Non-pigmented ciliary epithelial cell (primary cell): ENCODE data around the gene FDXR.
"Not testable (repeated sequence)": the region's sequence is repeated elsewhere in the genome, so short reads cannot be mapped to it uniquely, and the experiment has no call there.

Experiments
- DNase-seq: peaks from one replicate; pipeline ENCODE4 v3.0.0-alpha.2; 2010; ENCODE audit warnings: low read depth

Gene FDXR

GRCh38 chr17:74871356-74872076 is 1.3 kb downstream of the FDXR start:
- no peak for DNase-seq

GRCh38 chr17:74870512-74870911 is 2.3 kb downstream of the FDXR start:
- peak; percentile 40 for DNase-seq

GRCh38 chr17:74870028-74870427 is 2.8 kb downstream of the FDXR start:
- DNase-seq: not testable (repeated sequence)

GRCh38 chr17:74868908-74869255 is 3.9 kb downstream of the FDXR start:
- DNase-seq: no peak

GRCh38 chr17:74868251-74868907 is 4.4 kb downstream of the FDXR start:
- no peak for DNase-seq

- DNase-seq: no peak
Measured at GRCh38 chr17:74866198-74866835, 6.5 kb downstream of the FDXR start.

GRCh38 chr17:74865504-74866197 is 7.1 kb downstream of the FDXR start:
- no peak for DNase-seq

GRCh38 chr17:74864866-74865395 is 7.9 kb downstream of the FDXR start:
- DNase-seq: no peak

- DNase-seq: no peak
Measured at GRCh38 chr17:74864297-74864865, 8.4 kb downstream of the FDXR start.

GRCh38 chr17:74863420-74864296 is 9.1 kb downstream of the FDXR start:
- no peak for DNase-seq

GRCh38 chr17:74862919-74863318 is 9.9 kb downstream of the FDXR start:
- no peak for DNase-seq

- no peak for DNase-seq
Measured at GRCh38 chr17:74862108-74862901, 10.5 kb downstream of the FDXR start.

- DNase-seq: no peak
Measured at GRCh38 chr17:74861662-74862107, 11.1 kb downstream of the FDXR start.

- DNase-seq: no peak
Measured at GRCh38 chr17:74860872-74861661, 11.7 kb downstream of the FDXR start.

- no peak for DNase-seq
Measured at GRCh38 chr17:74860229-74860871, 12.4 kb downstream of the FDXR start.

- no peak for DNase-seq
Measured at GRCh38 chr17:74859459-74860228, 13.2 kb downstream of the FDXR start, which contains the start of gene GRIN2C. Gene GRIN2C, minus strand, starts transcription at chr17:74859885. Its CDS starts 4,793 bp downstream, at chr17:74855092.

GRCh38 chr17:74858672-74859458 is 13.9 kb downstream of the FDXR start:
- no peak for DNase-seq
